NCI-H345 treated with DMSO at 0.1 percent for 48 hours (cell line): ENCODE results near the gene CDC45.

Experiments used
- DNase-seq: peaks from one replicate; lab custom pipeline; 2025; ENCODE audit not compliant: unreplicated experiment; lab: John Stamatoyannopoulos, UW

The CDC45 gene

GRCh38 chr22:19466848-19467752 lies 12.6 kb upstream of the CDC45 start:
- no peak for DNase-seq

GRCh38 chr22:19467912-19468311 lies 11.8 kb upstream of the CDC45 start:
- DNase-seq = no peak

- DNase-seq = no peak
Measured at GRCh38 chr22:19469421-19469820, 10.3 kb upstream of the CDC45 start.

- no peak for DNase-seq
Measured at GRCh38 chr22:19470010-19470409, 9.7 kb upstream of the CDC45 start.

- no peak for DNase-seq
Measured at GRCh38 chr22:19471572-19471971, 8.1 kb upstream of the CDC45 start.

GRCh38 chr22:19472233-19472632 lies 7.5 kb upstream of the CDC45 start:
- DNase-seq = no peak

GRCh38 chr22:19473578-19473977 lies 6.1 kb upstream of the CDC45 start:
- no peak for DNase-seq

- DNase-seq = no peak
Measured at GRCh38 chr22:19476023-19476422, 3.7 kb upstream of the CDC45 start.

GRCh38 chr22:19477321-19478044 lies 2.2 kb upstream of the CDC45 start:
- no peak for DNase-seq

GRCh38 chr22:19478045-19478900 lies 1.4 kb upstream of the CDC45 start:
- no peak for DNase-seq

- no peak for DNase-seq
Measured at GRCh38 chr22:19478901-19479354, 792 bp upstream of the CDC45 start, which contains the start of gene UFD1. Gene UFD1 (minus strand): TSS chr22:19479193. CDS start chr22:19479085, 108 bp downstream.

- no peak for DNase-seq
Measured at GRCh38 chr22:19480173-19480568, 451 bp downstream of the CDC45 start.

GRCh38 chr22:19480789-19481188 lies 1.1 kb downstream of the CDC45 start:
- no peak for DNase-seq

GRCh38 chr22:19482297-19482696 lies 2.6 kb downstream of the CDC45 start:
- DNase-seq = no peak

- no peak for DNase-seq
Measured at GRCh38 chr22:19483481-19484244, 3.9 kb downstream of the CDC45 start.

- no peak for DNase-seq
Measured at GRCh38 chr22:19488285-19488684, 8.6 kb downstream of the CDC45 start.

- DNase-seq = no peak
Measured at GRCh38 chr22:19488884-19489843, 9.4 kb downstream of the CDC45 start.

GRCh38 chr22:19490628-19491230 lies 11.0 kb downstream of the CDC45 start:
- no peak for DNase-seq
